IMR-90 (cell line): ENCODE results near the gene MNT. TPM values are rescaled to one million over a fixed set of nuclear protein-coding genes. Genes with fewer than 3 reads are reported as not detected.

Experiments
- ATAC-seq: fragments of 200-7000 bp; cut with Tn5 transposase; 2 replicates; pipeline ENCODE4 v1.9.1; 2020; ENCODE audit warnings: low read depth, mild to moderate bottlenecking, moderate library complexity
- BruUV-seq: library from RNA; stranded (reverse); fragments of 400-500 nt; replicated peaks from 2 replicates; lab custom pipeline; 2021; lab: Mats Ljungman, UMichigan
- CTCF ChIA-PET: fragments of 300-600 bp; formaldehyde crosslinking; extraction: SDS; loops from one replicate; lab custom pipeline; 2021; ENCODE audit warnings: antibody characterized with exemption; lab: Yijun Ruan, JAX
- POLR2A ChIA-PET: fragments of 300-600 bp; sonication (Branson Sonifier 250); formaldehyde crosslinking; loops from one replicate; lab custom pipeline; 2022; ENCODE audit warnings: antibody characterized with exemption; ENCODE audit not compliant: unreplicated experiment; lab: Charles Lee
- DNase-seq: peaks from one replicate; pipeline ENCODE4 v3.0.0; 2013
- H2AFZ ChIP-seq: replicated peaks from 2 replicates; pipeline ENCODE3; 2013; ENCODE audit warnings: low read length, mild to moderate bottlenecking; ENCODE audit not compliant: poor library complexity
- H2AK5ac ChIP-seq: 2 replicates; pipeline ENCODE4 v1.6.1; 2013; ENCODE audit warnings: low read depth, low read length, inconsistent platforms
- H2AK9ac ChIP-seq: replicated peaks from 2 replicates; pipeline ENCODE3; 2013; ENCODE audit warnings: mild to moderate bottlenecking, low read depth, low read length, moderate library complexity; ENCODE audit not compliant: poor library complexity
- H2BK120ac ChIP-seq: 2 replicates; pipeline ENCODE4 v1.6.1; 2013; ENCODE audit warnings: low read depth, low read length, inconsistent platforms
- H2BK15ac ChIP-seq: 3 replicates; pipeline ENCODE4 v1.6.1; 2013; ENCODE audit warnings: low read depth, low read length, inconsistent platforms
- H2BK20ac ChIP-seq: 2 replicates; pipeline ENCODE4 v1.6.1; 2013; ENCODE audit warnings: low read depth, mild to moderate bottlenecking, inconsistent platforms, low read length, moderate library complexity
- H2BK5ac ChIP-seq: 2 replicates; pipeline ENCODE4 v1.6.1; 2013; ENCODE audit warnings: mild to moderate bottlenecking, low read depth, low read length, inconsistent platforms; ENCODE audit not compliant: poor library complexity, severe bottlenecking
- H3K14ac ChIP-seq: replicated peaks from 2 replicates; pipeline ENCODE4 v1.6.1; 2013; ENCODE audit warnings: low read depth, low read length, inconsistent platforms
- H3K18ac ChIP-seq: 2 replicates; pipeline ENCODE4 v1.6.1; 2013; ENCODE audit warnings: low read depth, low read length, control low read depth
- H3K23ac ChIP-seq: 2 replicates; pipeline ENCODE4 v1.6.1; 2013; ENCODE audit warnings: low read depth, low read length, inconsistent platforms
- H3K27ac ChIP-seq: 2 replicates; pipeline ENCODE4 v1.5.1; 2013; ENCODE audit warnings: mild to moderate bottlenecking, control low read depth, low read length; ENCODE audit not compliant: insufficient read depth
- H3K27me3 ChIP-seq: 2 replicates; pipeline ENCODE4 v1.6.1; 2013; ENCODE audit warnings: low read length; ENCODE audit not compliant: control insufficient read depth, insufficient read depth
- H3K36me3 ChIP-seq: 2 replicates; pipeline ENCODE4 v1.6.1; 2013; ENCODE audit warnings: low read length, mixed read lengths; ENCODE audit not compliant: control insufficient read depth, insufficient read depth
- H3K4ac ChIP-seq: 2 replicates; pipeline ENCODE4 v1.6.1; 2013; ENCODE audit warnings: low read depth, low read length, inconsistent platforms
- H3K4me1 ChIP-seq: 2 replicates; pipeline ENCODE4 v1.6.1; 2013; ENCODE audit warnings: low read length, mixed read lengths; ENCODE audit not compliant: control insufficient read depth, insufficient read depth
- H3K4me2 ChIP-seq: 2 replicates; pipeline ENCODE4 v1.6.1; 2013; ENCODE audit warnings: low read depth, mild to moderate bottlenecking, control low read depth, low read length, moderate library complexity
- H3K4me3 ChIP-seq: 2 replicates; pipeline ENCODE4 v1.5.1; 2013; ENCODE audit warnings: low read depth, mild to moderate bottlenecking, control low read depth, low read length, moderate library complexity; ENCODE audit not compliant: insufficient read depth
- H3K56ac ChIP-seq: 2 replicates; pipeline ENCODE4 v1.6.1; 2013; ENCODE audit warnings: low read length, inconsistent platforms; ENCODE audit not compliant: insufficient read depth; ENCODE audit errors: extremely low read depth
- H3K79me1 ChIP-seq, 2 experiments: 2 replicates each; pipeline ENCODE4 v1.6.1; 2013; ENCODE audit warnings: low read length in 2 of 2, inconsistent platforms in 1 of 2, low read depth in 1 of 2
- H3K9ac ChIP-seq: 2 replicates; pipeline ENCODE4 v1.6.1; 2013; ENCODE audit warnings: low read depth, low read length, control low read depth
- H3K9me1 ChIP-seq: 2 replicates; pipeline ENCODE4 v1.6.1; 2013; ENCODE audit warnings: low read length, inconsistent platforms; ENCODE audit not compliant: insufficient read depth
- H3K9me3 ChIP-seq: 2 replicates; pipeline ENCODE4 v1.6.1; 2013; ENCODE audit warnings: low read length; ENCODE audit not compliant: control insufficient read depth, insufficient read depth
- H4K20me1 ChIP-seq: 2 replicates; pipeline ENCODE4 v1.6.1; 2013; ENCODE audit warnings: low read length, inconsistent platforms; ENCODE audit not compliant: insufficient read depth
- H4K5ac ChIP-seq: 2 replicates; pipeline ENCODE4 v1.6.1; 2013; ENCODE audit warnings: mild to moderate bottlenecking, low read depth, low read length, control low read depth
- H4K8ac ChIP-seq, 2 experiments: 2 replicates each; pipeline ENCODE4 v1.6.1; 2013; ENCODE audit warnings: low read depth in 2 of 2, low read length in 2 of 2, control low read depth in 1 of 2, inconsistent platforms in 1 of 2
- H4K91ac ChIP-seq: 2 replicates; pipeline ENCODE4 v1.6.1; 2013; ENCODE audit warnings: low read depth, low read length, inconsistent platforms; ENCODE audit not compliant: insufficient read depth
- BHLHE40 ChIP-seq: fragments of 150-350 bp; IDR thresholded peaks from 2 replicates; pipeline ENCODE4 v1.6.1; 2016; ENCODE audit warnings: mild to moderate bottlenecking, low read depth, low read length
- CEBPB ChIP-seq: IDR thresholded peaks from 2 replicates; pipeline ENCODE4 v1.6.1; 2012; ENCODE audit warnings: low read depth, low read length, improper control_type of control experiment
- CHD1 ChIP-seq: IDR thresholded peaks from 2 replicates; pipeline ENCODE4 v1.6.1; 2012; ENCODE audit warnings: low read depth, low read length, improper control_type of control experiment
- CTCF ChIP-seq: conservative IDR thresholded peaks from 2 replicates; pipeline ENCODE4 v1.5.1; 2012; ENCODE audit warnings: mild to moderate bottlenecking, low read depth, low read length, improper control_type of control experiment
- ELK1 ChIP-seq: fragments of 150-350 bp; IDR thresholded peaks from 2 replicates; pipeline ENCODE4 v1.6.1; 2016; ENCODE audit warnings: low read depth, mild to moderate bottlenecking, low read length, moderate library complexity, borderline replicate concordance
- FOS ChIP-seq: fragments of 150-350 bp; IDR thresholded peaks from 2 replicates; pipeline ENCODE4 v1.6.1; 2016; ENCODE audit warnings: low read depth, low read length
- MAZ ChIP-seq: IDR thresholded peaks from 2 replicates; pipeline ENCODE4 v1.6.1; 2012; ENCODE audit warnings: low read depth, mild to moderate bottlenecking, low read length, improper control_type of control experiment, moderate library complexity, borderline replicate concordance
- MXI1 ChIP-seq: IDR thresholded peaks from 2 replicates; pipeline ENCODE4 v1.6.1; 2012; ENCODE audit warnings: low read depth, mild to moderate bottlenecking, low read length, moderate library complexity, borderline replicate concordance
- NFE2L2 ChIP-seq: fragments of 150-350 bp; IDR thresholded peaks from 2 replicates; pipeline ENCODE4 v1.6.1; 2016; ENCODE audit warnings: low read depth, mild to moderate bottlenecking, low read length
- POLR2A ChIP-seq: IDR thresholded peaks from 2 replicates; pipeline ENCODE4 v1.6.1; 2012; ENCODE audit warnings: mild to moderate bottlenecking, low read depth, low read length
- SMC3 ChIP-seq: fragments of 150-350 bp; IDR thresholded peaks from 2 replicates; pipeline ENCODE4 v1.6.1; 2016; ENCODE audit warnings: low read depth, mild to moderate bottlenecking, antibody characterized with exemption, low read length, moderate library complexity
- USF2 ChIP-seq: fragments of 150-350 bp; IDR thresholded peaks from 2 replicates; pipeline ENCODE4 v1.6.1; 2017; ENCODE audit warnings: mild to moderate bottlenecking, antibody characterized with exemption, low read length, low read depth
- WGBS, 2 experiments: methylation state at CpG; one replicate each; pipeline versions ENCODE4 v1.1.5 to v1.1.7; 2013; ENCODE audit warnings: missing lambda C conversion rate in 2 of 2; ENCODE audit not compliant: insufficient read length in 1 of 2; ENCODE audit errors: extremely low coverage in 2 of 2; 5-methylcytosine and 5-hydroxymethylcytosine counted together
- dilution Hi-C: fragments of 300-500 bp; cut with HindIII; formaldehyde crosslinking; loops from one replicate; pipeline ENCODE4 v1.14.3; 2018; ENCODE audit warnings: low sequenced_read_pairs; ENCODE audit not compliant: unreplicated experiment
- in situ Hi-C: fragments of 300-500 bp; cut with MboI; formaldehyde crosslinking; loops from 3 replicates; pipeline ENCODE4 v1.14.3; 2019; ENCODE audit warnings: low sequenced_read_pairs, inconsistent platforms, mixed read lengths
- intact Hi-C: fragments of 100-400 bp; cut with micrococcal nuclease; formaldehyde crosslinking; loops from 2 replicates; pipeline ENCODE4 v1.10.0; 2022
- polyA plus RNA-seq, 3 experiments: library from polyadenylated mRNA; depleted of rRNA; stranded (reverse); fragments of >200 nt; gene quantifications; 2 replicates each; pipeline ENCODE4 v1.2.3, GENCODE V29; 2012; ENCODE audit warnings: low replicate concordance in 1 of 3
- total RNA-seq: library from RNA; depleted of rRNA; stranded (reverse); fragments of >200 nt; gene quantifications from 2 replicates; pipeline ENCODE4 v1.2.3, GENCODE V29; 2012

The MNT gene
- total and polyA plus RNA-seq, 2 of the 4 experiments (the other 2 are of a cell fraction) = 1.4 to 8.3 TPM

GRCh38 chr17:2433696-2434095, 32.8 kb upstream of the MNT start:
- H2AK5ac ChIP-seq = no peak overlapping the region
- CTCF ChIA-PET = interaction anchor here (0.6 kb wide), 1 partner anchor 24 kb away, joined by 4 read pairs; no protein-coding TSS in a partner anchor

More at GRCh38 chr17:2433696-2434095, 32.8 kb upstream of the MNT start:
- H3K56ac ChIP-seq = no peak overlapping the region
- no peak overlapping the region for H3K23ac ChIP-seq
- H4K20me1 ChIP-seq = no peaks in the 10 kb centered on the region
- in situ Hi-C loops = no loop called here
- no peak overlapping the region for H2BK20ac ChIP-seq
- no peak overlapping the region for H2BK120ac ChIP-seq
- no peaks in the 10 kb centered on the region for H3K9me3 ChIP-seq
- H3K79me1 ChIP-seq = peaks cover 3 to 17% of the 10 kb centered on the region in 2 experiments; a peak in 2 of 4 replicates
- no TSS peak for BruUV-seq
- dilution Hi-C loops = no loop called here
- POLR2A ChIA-PET = interaction anchor here (0.6 kb wide), 1 partner anchor 15 kb away, joined by 5 read pairs; no protein-coding TSS in a partner anchor
- DNase-seq (peak; percentile 50), ATAC-seq (peak; percentile 63; the same call in 1 of the 2 replicates)
- no peak overlapping the region for H4K91ac ChIP-seq
- H4K8ac ChIP-seq = 0 out of 4 replicates have a peak overlapping the region, but pooled peaks of 1 of the 2 experiments have one; percentile 45
- no peaks in the 10 kb centered on the region for H3K27me3 ChIP-seq
- TF ChIP-seq MAZ (no peak), CEBPB (no peak), BHLHE40 (no peak), MXI1 (no peak), FOS (no peak), CHD1 (no peak), ELK1 (no peak), USF2 (no peak), CTCF (no peak), POLR2A (no peak), SMC3 (no peak), NFE2L2 (no peak)
- no peak overlapping the region for H2AK9ac ChIP-seq
- no peak overlapping the region for H2BK5ac ChIP-seq
- H3K9ac ChIP-seq = no peak overlapping the region
- H2BK15ac ChIP-seq = no peak overlapping the region
- H3K18ac ChIP-seq = no peak overlapping the region
- peaks cover 14% of the 10 kb centered on the region for H3K36me3 ChIP-seq
- peaks cover 2% of the 10 kb centered on the region; the same call in 1 of the 2 replicates for H3K4me1 ChIP-seq
- H2AFZ ChIP-seq = no peak overlapping the region
- peaks cover 8% of the 10 kb centered on the region for H3K9me1 ChIP-seq
- no peak overlapping the region for H3K4ac ChIP-seq
- H3K27ac ChIP-seq = no peak overlapping the region
- peak overlapping the region; percentile 58; the same call in 1 of the 2 replicates for H3K14ac ChIP-seq
- no peak overlapping the region for H3K4me2 ChIP-seq
- H3K4me3 ChIP-seq = no peak overlapping the region
- intact Hi-C loops = no loop called here
- H4K5ac ChIP-seq = no peak overlapping the region
- 64% methylated on average over 6 of the region's 11 CpGs; no CpG with 5 or more reads in 1 of the 2 experiments for WGBS, 2 experiments
